ENCODE measurements around the gene KCNC1. TPM values are rescaled to one million over a fixed set of nuclear protein-coding genes. Genes with fewer than 3 reads are reported as not detected.

Gene KCNC1
- not detected in 2 replicates for total RNA-seq

- DNase-seq (ENCODE audit: low read depth in 2 of 2), result peak in 1 of 2 donors; percentile 47
These were observed at the start of gene KCNC1 for GRCh38 chr11:17734418-17734911. TSS of gene KCNC1 (plus strand) at chr11:17734781. CDS start at chr11:17736003, 1,222 bp downstream.

- DNase-seq (ENCODE audit: low read depth in 2 of 2), result no peak
These were observed 48.2 kb upstream of the KCNC1 start for GRCh38 chr11:17686231-17686980.

GRCh38 chr11:17687946-17688670 is 46.5 kb upstream of the KCNC1 start:
- DNase-seq (ENCODE audit: low read depth in 2 of 2), result no peak

- no peak for DNase-seq (ENCODE audit: low read depth in 2 of 2)
These were observed 43.0 kb upstream of the KCNC1 start for GRCh38 chr11:17691550-17691949.

- DNase-seq (ENCODE audit: low read depth in 2 of 2), result no peak
These were observed 42.6 kb upstream of the KCNC1 start for GRCh38 chr11:17691976-17692375.

- DNase-seq (ENCODE audit: low read depth in 2 of 2), result no peak
These were observed 41.6 kb upstream of the KCNC1 start for GRCh38 chr11:17692931-17693330.

- no peak for DNase-seq (ENCODE audit: low read depth in 2 of 2)
These were observed 41.0 kb upstream of the KCNC1 start for GRCh38 chr11:17693531-17693930.

GRCh38 chr11:17694494-17695110 is 40.0 kb upstream of the KCNC1 start:
- DNase-seq (ENCODE audit: low read depth in 2 of 2), result no peak

GRCh38 chr11:17695454-17696441 is 38.8 kb upstream of the KCNC1 start:
- no peak for DNase-seq (ENCODE audit: low read depth in 2 of 2)

- DNase-seq (ENCODE audit: low read depth in 2 of 2), result no peak
These were observed 37.8 kb upstream of the KCNC1 start for GRCh38 chr11:17696741-17697140.

GRCh38 chr11:17697175-17697949 is 37.2 kb upstream of the KCNC1 start:
- no peak for DNase-seq (ENCODE audit: low read depth in 2 of 2)

GRCh38 chr11:17699147-17700114 is 35.1 kb upstream of the KCNC1 start:
- no peak for DNase-seq (ENCODE audit: low read depth in 2 of 2)

- DNase-seq (ENCODE audit: low read depth in 2 of 2), result no peak
These were observed 33.6 kb upstream of the KCNC1 start for GRCh38 chr11:17700991-17701390.

- DNase-seq (ENCODE audit: low read depth in 2 of 2), result no peak
These were observed 31.7 kb upstream of the KCNC1 start for GRCh38 chr11:17702876-17703275.

- DNase-seq (ENCODE audit: low read depth in 2 of 2), result peak in 1 of 2 donors; percentile 24
These were observed 30.6 kb upstream of the KCNC1 start for GRCh38 chr11:17703951-17704350.

GRCh38 chr11:17707830-17708229 is 26.8 kb upstream of the KCNC1 start:
- no peak for DNase-seq (ENCODE audit: low read depth in 2 of 2)

GRCh38 chr11:17711836-17712235 is 22.7 kb upstream of the KCNC1 start:
- DNase-seq (ENCODE audit: low read depth in 2 of 2), result no peak

- no peak for DNase-seq (ENCODE audit: low read depth in 2 of 2)
These were observed 20.7 kb upstream of the KCNC1 start for GRCh38 chr11:17713851-17714250.

GRCh38 chr11:17714356-17714854 is 20.2 kb upstream of the KCNC1 start:
- no peak for DNase-seq (ENCODE audit: low read depth in 2 of 2)

Data from dermis microvascular lymphatic vessel endothelial cell (primary cell).